NCI-H2196 (cell line): ENCODE data around the gene PMS2.
"Not testable (repeated sequence)": the region's sequence is repeated elsewhere in the genome, so short reads cannot be mapped to it uniquely, and the experiment has no call there.

ENCODE experiments used
- DNase-seq: peaks from one replicate; lab custom pipeline; 2025; ENCODE audit not compliant: unreplicated experiment; lab: John Stamatoyannopoulos, UW

Gene PMS2

GRCh38 chr7:6020371-6021286 is 11.8 kb upstream of the PMS2 start:
- peak; percentile 49 for DNase-seq

DNA sequence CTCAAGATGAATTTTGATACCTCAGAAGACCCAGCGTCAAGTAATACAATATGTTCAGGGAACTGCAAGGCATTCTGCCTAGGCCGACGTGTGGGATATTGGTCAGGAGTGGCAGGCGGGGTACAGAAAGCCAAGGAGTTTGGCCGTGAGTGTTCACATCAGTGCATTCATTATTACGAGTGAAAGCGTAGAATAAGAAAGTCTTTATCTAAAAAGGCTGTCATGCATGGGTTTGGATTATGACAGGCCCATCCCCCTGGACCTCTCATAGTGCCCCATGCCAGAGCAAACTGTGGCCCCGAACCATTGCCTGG is 7.8 kb upstream of the PMS2 start:
- no peak for DNase-seq

DNA sequence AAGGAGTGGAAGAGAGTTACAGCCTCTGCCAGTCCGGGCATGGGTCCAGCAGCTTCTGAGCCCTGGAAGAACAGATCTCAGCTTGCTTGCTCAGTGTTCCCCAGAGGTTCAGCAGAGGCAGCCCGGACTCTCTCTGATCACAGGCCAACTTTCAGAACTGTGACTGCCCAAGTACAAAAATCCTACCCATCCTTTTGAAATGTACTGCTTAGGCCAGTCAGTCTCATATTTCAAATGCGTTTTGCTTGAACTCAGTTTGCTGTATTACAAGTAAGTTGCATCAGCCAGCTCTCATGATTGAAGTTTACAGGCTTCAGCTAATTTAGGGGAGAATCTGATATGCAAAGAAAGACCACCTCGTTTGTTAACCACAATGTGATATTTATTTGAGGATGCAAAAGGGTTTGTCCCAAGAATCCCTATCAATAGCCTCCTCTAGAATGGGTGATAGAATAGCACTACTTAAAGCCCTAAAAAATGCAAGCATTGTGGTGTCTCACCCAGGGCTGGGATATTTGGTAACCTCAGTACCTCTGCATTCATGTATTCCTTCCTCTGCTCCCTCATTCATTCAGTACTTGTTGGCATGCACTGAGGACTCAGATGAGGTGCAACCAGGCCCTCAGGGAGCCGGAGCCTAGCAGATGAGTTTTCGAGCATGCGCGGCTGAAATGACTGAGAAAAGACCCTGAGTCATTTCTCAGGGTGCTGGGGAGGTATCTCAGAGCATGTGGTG is 7.2 kb upstream of the PMS2 start:
- DNase-seq: peak; percentile 65

DNA sequence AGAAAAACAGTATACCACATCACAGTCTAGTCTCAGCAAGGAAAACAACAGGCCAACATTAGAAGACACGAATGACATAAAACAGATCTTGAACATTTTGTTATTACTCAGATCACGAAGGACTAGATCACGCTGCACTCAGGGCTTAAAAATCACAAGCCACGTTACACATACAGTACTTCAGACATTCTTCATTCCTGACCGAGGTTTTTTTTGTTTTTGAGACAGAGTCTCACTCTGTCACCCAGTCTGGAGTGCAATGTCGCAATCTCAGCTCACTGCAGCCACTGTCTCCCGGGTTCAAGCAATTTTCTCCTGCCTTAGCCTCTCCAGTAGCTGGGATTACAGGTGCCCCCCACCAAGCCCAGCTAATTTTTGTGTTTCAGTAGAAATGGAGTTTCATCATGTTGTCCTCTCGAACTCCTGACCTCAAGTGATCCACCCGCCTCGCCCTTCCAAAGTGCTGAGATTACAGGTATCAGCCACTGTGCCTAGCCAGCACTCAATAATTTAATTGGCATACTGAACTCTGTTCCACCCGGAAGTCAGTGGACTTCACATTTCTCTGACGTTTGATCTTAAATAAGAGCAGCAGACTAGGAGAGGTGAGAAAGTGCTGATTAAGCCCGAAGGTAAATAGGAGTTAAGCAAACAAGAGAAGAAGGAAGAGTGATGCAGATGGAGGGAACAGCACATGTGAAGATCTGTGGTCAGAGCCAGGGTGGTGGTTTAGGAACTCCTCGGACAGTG is 3.7 kb upstream of the PMS2 start:
- DNase-seq: peak; percentile 26

DNA sequence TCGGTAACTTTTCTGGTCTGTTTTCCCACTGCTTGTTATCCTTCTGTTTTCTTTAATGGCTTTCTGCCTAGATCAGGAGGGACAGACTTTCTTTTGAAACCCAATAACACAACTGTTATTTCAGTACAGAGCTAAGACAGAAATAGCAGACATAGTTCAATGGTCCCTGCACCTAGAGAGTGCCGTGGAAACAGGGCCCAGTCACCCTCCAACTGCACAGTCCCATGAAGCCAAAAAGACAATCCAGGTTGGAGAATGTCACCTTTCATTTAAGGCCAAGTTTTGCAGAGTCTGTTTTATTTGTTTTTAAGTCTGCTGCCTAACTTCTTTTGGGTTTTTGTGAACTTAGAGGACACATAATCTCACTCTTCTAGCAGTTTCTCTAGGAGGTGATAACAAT is 2.7 kb upstream of the PMS2 start:
- DNase-seq: no peak

DNA sequence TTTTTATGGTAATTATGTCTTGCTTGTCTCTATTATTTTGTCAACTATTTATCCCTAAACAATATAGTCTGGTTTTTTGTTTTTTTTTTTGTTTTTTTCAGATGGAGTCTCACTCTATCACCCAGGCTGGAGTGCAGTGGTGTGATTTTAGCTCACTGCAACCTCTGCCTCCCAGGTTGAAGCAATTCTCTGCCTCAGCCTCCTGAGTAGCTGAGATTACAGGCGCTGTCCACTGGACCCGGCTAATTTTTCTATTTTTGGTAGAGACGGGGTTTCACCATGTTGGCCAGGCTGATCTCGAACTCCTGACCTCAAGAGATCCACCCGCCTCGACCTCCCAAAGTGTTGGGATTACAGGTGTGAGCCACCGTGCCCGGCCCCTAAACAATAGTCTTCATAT is 1.5 kb upstream of the PMS2 start:
- DNase-seq: not testable (repeated sequence)

GRCh38 chr7:6007835-6008590 is 836 bp downstream of the PMS2 start:
- not testable (repeated sequence) for DNase-seq

- no peak for DNase-seq
Observed at GRCh38 chr7:6007386-6007785, 1.5 kb downstream of the PMS2 start.

DNA sequence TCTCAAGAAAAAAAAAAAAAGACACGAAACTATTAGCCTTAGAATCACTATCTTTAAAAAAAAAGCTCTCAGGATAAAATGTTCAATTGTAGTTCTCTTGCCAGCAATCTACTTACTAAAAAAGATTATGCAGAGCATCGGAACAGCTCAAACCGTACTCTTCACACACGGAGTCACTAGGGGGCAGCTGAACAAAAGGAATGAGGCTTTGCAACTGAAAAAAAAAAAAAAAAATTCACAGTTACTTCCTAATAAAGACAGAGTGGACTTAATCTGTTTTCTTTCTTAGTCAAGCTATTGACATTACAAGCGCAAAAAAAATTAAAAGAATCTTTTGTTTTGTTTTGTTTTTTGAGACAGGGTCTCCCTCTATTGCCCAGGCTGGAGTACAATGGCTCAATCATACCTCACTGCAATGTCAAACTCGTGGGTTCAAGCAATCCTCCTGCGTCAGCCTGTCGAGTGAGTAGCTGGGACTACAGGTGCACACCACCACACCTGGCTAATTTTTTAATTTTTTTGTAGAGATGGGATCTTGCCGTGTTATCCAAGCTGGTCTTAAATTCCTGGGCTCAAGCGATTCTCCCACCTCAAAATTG is 11.5 kb downstream of the PMS2 start:
- DNase-seq: peak; percentile 74

GRCh38 chr7:5987061-5987460 is 21.8 kb downstream of the PMS2 start:
- not testable (repeated sequence) for DNase-seq

GRCh38 chr7:5979680-5980314 is 29.1 kb downstream of the PMS2 start:
- DNase-seq: not testable (repeated sequence)

DNA sequence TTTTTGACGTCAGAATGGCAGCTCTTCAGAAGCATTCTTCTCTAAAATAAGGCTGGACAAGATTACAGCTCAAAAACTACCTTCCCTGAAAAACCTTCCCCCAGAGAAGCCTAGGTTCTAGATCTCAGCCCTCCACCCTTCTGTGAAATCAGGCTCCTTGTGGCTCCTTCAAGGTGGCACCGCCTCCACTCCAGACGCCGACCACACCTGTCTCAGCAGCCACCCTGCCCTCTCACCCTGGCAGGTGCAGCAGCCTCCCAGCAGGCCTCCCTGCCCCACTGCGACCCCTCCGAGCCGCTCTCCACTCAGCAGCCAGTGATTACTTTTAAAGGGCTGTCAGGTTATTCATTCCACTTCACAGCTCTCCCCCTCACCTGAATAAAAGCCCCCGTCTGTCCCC is 35.3 kb downstream of the PMS2 start:
- DNase-seq: not testable (repeated sequence)

DNA sequence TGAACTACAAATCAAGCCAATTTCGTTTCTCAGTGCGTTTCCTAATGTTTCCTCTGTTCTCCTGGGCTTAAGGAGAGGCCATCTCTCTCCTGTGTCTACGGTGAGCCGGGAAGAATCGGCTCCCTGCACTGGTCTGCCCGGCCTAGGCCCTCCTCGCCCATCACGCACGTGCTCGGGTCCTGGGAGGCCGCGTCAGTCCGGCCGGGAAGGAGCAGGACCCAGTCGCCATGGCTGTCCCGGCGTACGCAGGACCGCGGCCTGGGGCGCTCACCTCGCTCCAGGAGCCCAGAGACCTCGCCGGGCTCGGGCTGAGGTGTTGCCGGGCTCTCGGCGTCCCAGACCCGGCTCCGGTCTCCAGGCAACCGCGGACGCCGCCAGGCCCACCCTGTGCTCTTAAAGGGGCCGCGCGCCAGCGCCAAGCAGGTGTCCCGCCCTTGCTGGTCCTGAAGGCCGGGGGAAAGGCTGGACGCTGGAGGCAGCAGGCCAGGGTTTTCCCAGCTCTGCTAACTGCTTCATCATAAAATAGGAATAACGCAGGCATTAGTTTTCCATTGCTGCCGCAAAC is 38.4 kb downstream of the PMS2 start, which contains the start of gene RSPH10B:
Gene RSPH10B (minus strand): TSS at position 343 of the 565 bp plus-strand sequence. CDS start 3,573 bp downstream, outside the sequence.
- not testable (repeated sequence) for DNase-seq

- not testable (repeated sequence) for DNase-seq
Observed at GRCh38 chr7:5963810-5964209, 45.0 kb downstream of the PMS2 start.

- DNase-seq: not testable (repeated sequence)
Observed at GRCh38 chr7:5963205-5963604, 45.6 kb downstream of the PMS2 start.

DNA sequence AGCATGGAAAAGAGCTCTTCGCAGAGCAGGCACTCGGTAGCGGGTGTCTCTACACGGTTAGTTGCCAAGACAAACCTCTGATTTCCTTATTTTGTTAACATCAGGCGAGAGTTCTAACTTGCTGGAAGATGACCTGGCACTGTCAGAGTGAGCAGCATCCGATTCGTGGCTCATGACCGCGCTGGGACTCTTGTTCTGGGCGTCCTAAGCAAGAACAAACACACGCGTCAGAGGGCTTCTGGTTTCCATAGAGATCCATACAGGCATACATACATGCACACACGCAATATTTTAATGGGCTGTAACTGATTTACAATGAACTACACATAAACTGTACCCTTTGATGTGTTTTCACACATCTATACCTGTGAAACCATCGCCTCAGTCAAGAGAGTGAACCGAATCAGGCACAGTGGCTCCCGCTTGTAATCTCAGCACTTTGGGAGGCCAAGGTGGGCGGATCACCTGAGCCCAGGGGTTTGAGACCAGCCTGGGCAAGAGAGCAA is 73.9 kb downstream of the PMS2 start:
- DNase-seq: not testable (repeated sequence)

DNA sequence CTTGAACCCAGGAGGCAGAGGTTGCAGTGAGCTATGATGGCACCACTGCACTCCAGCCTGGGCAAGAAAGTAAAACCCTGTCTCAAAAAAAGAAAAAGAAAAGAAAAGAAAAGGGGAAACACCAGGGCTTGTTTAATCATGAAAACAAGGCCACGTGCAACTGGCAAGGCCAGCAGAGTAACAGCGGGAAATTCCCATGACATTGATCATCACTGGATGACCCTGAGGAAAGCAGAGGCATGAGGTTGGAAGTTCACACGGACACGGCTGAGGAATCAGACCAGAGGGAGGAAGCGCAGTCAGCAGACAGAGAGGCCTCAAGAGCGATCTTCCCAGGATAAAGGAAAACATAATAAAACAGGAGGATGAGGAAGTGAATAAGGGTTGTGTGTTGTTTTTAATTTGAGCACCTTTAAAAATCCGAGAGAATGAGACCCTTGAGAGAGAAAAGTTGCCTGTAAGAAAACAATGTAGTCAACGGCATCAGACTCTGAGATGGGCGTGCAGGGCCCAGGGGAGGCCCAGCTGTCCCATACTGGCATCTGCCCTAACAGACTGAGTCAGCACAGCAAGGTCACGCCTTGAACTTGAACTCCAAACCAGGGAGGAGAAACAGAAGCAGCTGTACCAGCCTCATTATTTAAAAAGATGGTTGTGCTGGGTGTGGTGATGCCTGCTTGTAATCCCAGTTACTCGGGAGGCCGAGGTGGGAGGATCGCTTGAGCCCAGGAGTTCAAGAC is 76.8 kb downstream of the PMS2 start:
- not testable (repeated sequence) for DNase-seq

- not testable (repeated sequence) for DNase-seq
Observed at GRCh38 chr7:5931250-5931649, 77.6 kb downstream of the PMS2 start.
